ENCODE results near the gene THRSP. TPM values are rescaled to one million over a fixed set of nuclear protein-coding genes. Genes with fewer than 3 reads are reported as not detected.

Gene THRSP
- total and polyA plus RNA-seq, 2 of the 4 experiments (the other 2 are of a cell fraction) = not detected

- Histone ChIP-seq H4K8ac (ENCODE audit: low read depth in 2 of 2, low read length in 2 of 2) (no peak overlapping the region), H3K14ac (replicated peaks; ENCODE audit: low read depth, low read length) (0 out of 2 replicates have a peak overlapping the region, but pooled peaks have one; percentile 8), H3K27me3 (ENCODE audit: control insufficient read depth, insufficient read depth, low read length) (no peaks in the 10 kb centered on the region), H3K79me1 (ENCODE audit: low read depth in 1 of 2, low read length in 2 of 2) (peaks cover 26 to 73% of the 10 kb centered on the region in 2 experiments), H2BK20ac (ENCODE audit: low read depth, low read length) (no peak overlapping the region), H4K5ac (ENCODE audit: low read depth, low read length) (peak overlapping the region; percentile 17; the same call in 1 of the 2 replicates), H2AFZ (replicated peaks; ENCODE audit: low read length, poor library complexity) (no peak overlapping the region), H3K4ac (ENCODE audit: low read depth, low read length) (no peak overlapping the region), H3K9me3 (ENCODE audit: control insufficient read depth, insufficient read depth, low read length) (no peaks in the 10 kb centered on the region), H3K4me2 (ENCODE audit: low read depth, low read length) (no peak overlapping the region), H3K9ac (ENCODE audit: low read depth, low read length) (no peak overlapping the region), H3K56ac (ENCODE audit: extremely low read depth, insufficient read depth, low read length) (no peak overlapping the region), H3K18ac (ENCODE audit: low read depth, low read length) (no peak overlapping the region), H3K4me1 (ENCODE audit: control insufficient read depth, insufficient read depth, low read length) (peaks cover 2% of the 10 kb centered on the region; the same call in 1 of the 2 replicates), H2BK15ac (ENCODE audit: low read depth, low read length) (no peak overlapping the region), H2AK9ac (replicated peaks; ENCODE audit: low read depth, low read length, poor library complexity) (peak overlapping the region; percentile 9), H3K4me3 (ENCODE audit: insufficient read depth, low read depth, low read length) (no peak overlapping the region), H4K20me1 (ENCODE audit: insufficient read depth, low read length) (peaks cover 40% of the 10 kb centered on the region), H2BK5ac (ENCODE audit: low read depth, low read length, poor library complexity, severe bottlenecking) (no peak overlapping the region), H3K9me1 (ENCODE audit: insufficient read depth, low read length) (peaks cover 21% of the 10 kb centered on the region), H2BK120ac (ENCODE audit: low read depth, low read length) (no peak overlapping the region), H3K27ac (ENCODE audit: insufficient read depth, low read length) (no peak overlapping the region), H4K91ac (ENCODE audit: insufficient read depth, low read depth, low read length) (no peak overlapping the region), H3K36me3 (ENCODE audit: control insufficient read depth, insufficient read depth, low read length) (peaks cover 14% of the 10 kb centered on the region), H3K23ac (ENCODE audit: low read depth, low read length) (0 out of 2 replicates have a peak overlapping the region, but pooled peaks have one; percentile 66), H2AK5ac (ENCODE audit: low read depth, low read length) (no peak overlapping the region)
- dilution Hi-C loops (cut with HindIII; ENCODE audit: low sequenced_read_pairs, unreplicated experiment) (no loop called here), in situ Hi-C loops (cut with MboI; ENCODE audit: low sequenced_read_pairs) (no loop called here), intact Hi-C loops (cut with micrococcal nuclease) (no loop called here)
- BruUV-seq (replicated peaks) = no TSS peak
- DNase-seq (no peak), ATAC-seq (ENCODE audit: low read depth) (no peak)
- ChIA-PET POLR2A (ENCODE audit: unreplicated experiment) (no interaction called here), CTCF (interaction anchor here (1.9 kb wide), 1 partner anchor 29 kb away, joined by 4 read pairs; no protein-coding TSS in a partner anchor)
- 92% methylated on average over 2 of the region's 6 CpGs; no CpG with 5 or more reads in 1 of the 2 experiments for WGBS, 2 experiments (ENCODE audit: extremely low coverage in 2 of 2, insufficient read length in 1 of 2)
- no peak for TF ChIP-seq ELK1 (IDR thresholded peaks at IDR 0.05; ENCODE audit: borderline replicate concordance, low read depth, low read length)
- TF ChIP-seq MAZ (IDR thresholded peaks at IDR 0.05; ENCODE audit: borderline replicate concordance, low read depth, low read length) = no peak
- no peak for TF ChIP-seq CTCF (conservative IDR thresholded peaks at IDR 0.05; ENCODE audit: low read depth, low read length)
- no peak for TF ChIP-seq SMC3 (IDR thresholded peaks at IDR 0.05; ENCODE audit: low read depth, low read length)
- no peak for TF ChIP-seq RCOR1 (IDR thresholded peaks at IDR 0.05; ENCODE audit: insufficient replicate concordance, low read length)
- no peak for TF ChIP-seq CEBPB (IDR thresholded peaks at IDR 0.05; ENCODE audit: low read depth, low read length)
- TF ChIP-seq RFX5 (IDR thresholded peaks at IDR 0.05; ENCODE audit: low read depth, low read length) = no peak
- no peak for TF ChIP-seq CHD1 (IDR thresholded peaks at IDR 0.05; ENCODE audit: low read depth, low read length)
- no peak for TF ChIP-seq FOS (IDR thresholded peaks at IDR 0.05; ENCODE audit: low read depth, low read length)
- no peak for TF ChIP-seq BHLHE40 (IDR thresholded peaks at IDR 0.05; ENCODE audit: low read depth, low read length)
- TF ChIP-seq RAD21 (IDR thresholded peaks at IDR 0.05; ENCODE audit: low read length) = no peak
- no peak for TF ChIP-seq MAFK (IDR thresholded peaks at IDR 0.05; ENCODE audit: low read depth, low read length)
- no peak for TF ChIP-seq POLR2A (IDR thresholded peaks at IDR 0.05; ENCODE audit: low read depth, low read length)
- TF ChIP-seq USF2 (IDR thresholded peaks at IDR 0.05; ENCODE audit: low read depth, low read length) = no peak
- TF ChIP-seq MXI1 (IDR thresholded peaks at IDR 0.05; ENCODE audit: borderline replicate concordance, low read depth, low read length) = no peak
- no peak for TF ChIP-seq NFE2L2 (IDR thresholded peaks at IDR 0.05; ENCODE audit: low read depth, low read length)
These were observed 11.1 kb downstream of the THRSP start for GRCh38 chr11:78074756-78075155.

All from IMR-90 (cell line).